Measurements from ENCODE around the gene SIGLEC9.

DNA sequence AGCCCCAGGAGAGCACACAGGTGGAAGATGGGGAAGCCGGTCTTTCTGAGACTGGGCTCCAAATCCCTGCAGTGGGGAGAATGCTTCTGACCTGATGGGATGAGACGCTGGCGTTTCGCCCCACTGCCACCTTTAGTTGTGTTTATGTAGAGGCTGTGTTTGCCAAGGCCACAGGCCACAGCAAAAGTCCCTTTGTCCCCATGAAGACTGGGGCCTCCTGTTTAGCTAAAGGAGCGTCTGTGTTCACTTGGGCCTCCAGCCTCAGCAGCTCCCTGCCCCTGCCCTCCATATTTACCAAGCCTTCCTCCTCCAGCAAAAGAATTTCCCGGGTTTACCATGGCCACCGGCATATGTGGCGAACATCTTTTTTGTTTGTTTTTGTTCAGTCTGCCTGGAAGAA lies 31.6 kb upstream of the SIGLEC9 start:
- TF ChIP-seq ELF1 (IDR thresholded peaks at IDR 0.05; ENCODE audit: borderline replicate concordance, low read depth) (no peak), POLR2A (IDR thresholded peaks at IDR 0.05; ENCODE audit: borderline replicate concordance, extremely low read depth, insufficient read depth, insufficient read length) (no peak), ZNF274 (IDR thresholded peaks at IDR 0.05; ENCODE audit: low read depth, low read length) (no peak), EZH2 (IDR thresholded peaks at IDR 0.05) (no peak)

Measured in HCT116 (cell line).